K562 (cell line): Measurements from ENCODE around the gene ANKRD61. TPM values are rescaled to one million over a fixed set of nuclear protein-coding genes. Genes with fewer than 3 reads are reported as not detected.

Experiments
- ATF3 ChIP-seq, 2 experiments: fragments of 450-650 bp in 1 of 2; sonication (generic) in 1 of 2; formaldehyde crosslinking in 1 of 2; IDR thresholded peaks in 1 of 2; conservative IDR thresholded peaks in 1 of 2; 2 replicates each; pipeline versions ENCODE4 v1.6.1 to v1.8.1; 2016 to 2023; ENCODE audit warnings: mild to moderate bottlenecking in 2 of 2, moderate library complexity in 2 of 2, inconsistent platforms in 1 of 2, missing genetic modification reagents in 1 of 2
- HOMEZ ChIP-seq: fragments of 250-450 bp; sonication (Bioruptor Pico); IDR thresholded peaks from 2 replicates; pipeline ENCODE4 v1.4.0; 2020; ENCODE audit warnings: mild to moderate bottlenecking, moderate library complexity
- IFI16 ChIP-seq: fragments of 250-450 bp; sonication (Bioruptor Pico); IDR thresholded peaks from 2 replicates; pipeline ENCODE4 v2.1.2; 2022; ENCODE audit warnings: mild to moderate bottlenecking, inconsistent platforms
- KDM1A ChIP-seq, 2 experiments: fragments of 450-650 bp; IDR thresholded peaks; 2 replicates each; pipeline ENCODE4 v1.6.1; 2016; ENCODE audit warnings: mild to moderate bottlenecking in 2 of 2
- MAX ChIP-seq: sonication (generic); formaldehyde crosslinking; IDR thresholded peaks from 2 replicates; pipeline ENCODE4 v1.9.0; 2022; ENCODE audit warnings: mild to moderate bottlenecking, missing genetic modification reagents
- PTRF ChIP-seq: fragments of 450-650 bp; IDR thresholded peaks from 2 replicates; pipeline ENCODE4 v1.6.1; 2016; ENCODE audit warnings: mild to moderate bottlenecking, missing genetic modification characterization, missing compliant biosample characterization
- RFX7 ChIP-seq: fragments of 250-450 bp; sonication (Bioruptor Pico); IDR thresholded peaks from 2 replicates; pipeline ENCODE4 v1.5.1; 2021; ENCODE audit warnings: mild to moderate bottlenecking
- SRSF7 ChIP-seq: fragments of 200-400 bp; formaldehyde crosslinking; optimal IDR thresholded peaks from 2 replicates; pipeline ENCODE3; 2017; ENCODE audit warnings: mild to moderate bottlenecking, low read depth, low read length
- TEAD1 ChIP-seq, 2 experiments: fragments of 450-650 bp in 1 of 2; sonication (generic) in 1 of 2; formaldehyde crosslinking; IDR thresholded peaks; 2 replicates each; pipeline versions ENCODE4 v1.4.0 to v1.8.0; 2020 to 2022; ENCODE audit warnings: mild to moderate bottlenecking in 2 of 2, missing genetic modification reagents in 1 of 2
- ZBTB11 ChIP-seq, 3 experiments: fragments of 200-800 bp in 1 of 3; fragments of 250-450 bp in 1 of 3; fragments of 450-650 bp in 1 of 3; sonication (Bioruptor Pico) in 1 of 3; sonication (Bioruptor generic) in 1 of 3; formaldehyde crosslinking in 1 of 3; IDR thresholded peaks; 2 replicates each; pipeline versions ENCODE4 v1.6.1 to v1.8.0; 2016 to 2022; ENCODE audit warnings: mild to moderate bottlenecking in 2 of 3, missing genetic modification characterization in 2 of 3, missing compliant biosample characterization in 1 of 3, moderate library complexity in 1 of 3
- polyA plus RNA-seq, 8 experiments: library from polyadenylated mRNA; depleted of rRNA in 4 of 8; stranded (reverse) in 5 of 8; unstranded in 3 of 8; fragments of >200 nt; fragmentation: Nextera tagmentation in 2 of 8; fragmentation: Illumina TruSeq in 1 of 8; extraction: Ambion mirVana in 2 of 8; extraction: Trizol in 1 of 8; gene quantifications; 2 replicates each; pipeline versions ENCODE4 v1.2.1 to v1.2.3, GENCODE V29; 2011 to 2014; ENCODE audit warnings: inconsistent platforms in 1 of 8, missing spikeins in 1 of 8
- total RNA-seq, 7 experiments: library from RNA; depleted of rRNA in 6 of 7; stranded (reverse); fragments of >200 nt in 6 of 7; fragmentation: Illumina TruSeq in 2 of 7; extraction: Trizol in 2 of 7; gene quantifications; 2 replicates each; pipeline versions ENCODE4 v1.2.1 to v1.2.3, GENCODE V29; 2011 to 2021; ENCODE audit warnings: low replicate concordance in 1 of 7
- TF ChIP-seq, protein P1 (sequence below): sonication (generic); formaldehyde crosslinking; IDR thresholded peaks from 2 replicates; pipeline ENCODE4 v1.8.1; 2023; ENCODE audit warnings: mild to moderate bottlenecking, missing genetic modification reagents
- TF ChIP-seq, protein P2 (sequence below), 2 experiments: IDR thresholded peaks; 2 replicates each; pipeline ENCODE4 v1.6.1; 2011; ENCODE audit warnings: borderline replicate concordance in 1 of 2, control low read depth in 1 of 2, low read depth in 1 of 2, low read length in 1 of 2, mild to moderate bottlenecking in 1 of 2, mixed read lengths in 1 of 2, moderate library complexity in 1 of 2; ENCODE audit not compliant: insufficient read depth in 1 of 2, insufficient read length in 1 of 2, poor library complexity in 1 of 2, severe bottlenecking in 1 of 2; ENCODE audit errors: extremely low read depth in 1 of 2
- TF ChIP-seq, protein P3 (sequence below): fragments of 250-450 bp; sonication (Bioruptor Pico); IDR thresholded peaks from 2 replicates; pipeline ENCODE4 v1.8.0; 2021; ENCODE audit warnings: borderline replicate concordance, mild to moderate bottlenecking, moderate library complexity; ENCODE audit not compliant: poor library complexity, severe bottlenecking

The ANKRD61 gene
- total and polyA plus RNA-seq, 9 of the 15 experiments (the other 6 are each of a cell fraction or from before 2014, with no cell fraction given), result 0.08 to 0.11 (median 0.09) TPM; not detected in 5

GRCh38 chr7:6008668-6009611, 22.2 kb upstream of the ANKRD61 start, which contains the start of the genes AIMP2 and PMS2 (continued):
- TF ChIP-seq, protein P1, sequence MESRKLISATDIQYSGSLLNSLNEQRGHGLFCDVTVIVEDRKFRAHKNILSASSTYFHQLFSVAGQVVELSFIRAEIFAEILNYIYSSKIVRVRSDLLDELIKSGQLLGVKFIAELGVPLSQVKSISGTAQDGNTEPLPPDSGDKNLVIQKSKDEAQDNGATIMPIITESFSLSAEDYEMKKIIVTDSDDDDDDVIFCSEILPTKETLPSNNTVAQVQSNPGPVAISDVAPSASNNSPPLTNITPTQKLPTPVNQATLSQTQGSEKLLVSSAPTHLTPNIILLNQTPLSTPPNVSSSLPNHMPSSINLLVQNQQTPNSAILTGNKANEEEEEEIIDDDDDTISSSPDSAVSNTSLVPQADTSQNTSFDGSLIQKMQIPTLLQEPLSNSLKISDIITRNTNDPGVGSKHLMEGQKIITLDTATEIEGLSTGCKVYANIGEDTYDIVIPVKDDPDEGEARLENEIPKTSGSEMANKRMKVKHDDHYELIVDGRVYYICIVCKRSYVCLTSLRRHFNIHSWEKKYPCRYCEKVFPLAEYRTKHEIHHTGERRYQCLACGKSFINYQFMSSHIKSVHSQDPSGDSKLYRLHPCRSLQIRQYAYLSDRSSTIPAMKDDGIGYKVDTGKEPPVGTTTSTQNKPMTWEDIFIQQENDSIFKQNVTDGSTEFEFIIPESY, result 0 out of 2 replicates have a peak, but pooled peaks have one; percentile 64
- TF ChIP-seq ATF3 (IDR thresholded peaks at IDR 0.05) (no peak), ATF3 (CRISPR knock-in tag; conservative IDR thresholded peaks at IDR 0.05) (peak; percentile 89), TEAD1 (CRISPR knock-in tag; IDR thresholded peaks at IDR 0.05) (peak; percentile 78 to 94), SRSF7 (no peak), MAX (CRISPR knock-in tag) (peak; percentile 97), HOMEZ (peak; percentile 88), ZBTB11 (CRISPR knock-in tag; IDR thresholded peaks at IDR 0.05) (peak in 1 of 3 experiments; percentile 80; a peak in 2 of 6 replicates), KDM1A (IDR thresholded peaks at IDR 0.05) (no peak), IFI16 (no peak), PTRF (tag) (no peak), RFX7 (CRISPR knock-in tag) (no peak)
- TF ChIP-seq, protein P2, sequence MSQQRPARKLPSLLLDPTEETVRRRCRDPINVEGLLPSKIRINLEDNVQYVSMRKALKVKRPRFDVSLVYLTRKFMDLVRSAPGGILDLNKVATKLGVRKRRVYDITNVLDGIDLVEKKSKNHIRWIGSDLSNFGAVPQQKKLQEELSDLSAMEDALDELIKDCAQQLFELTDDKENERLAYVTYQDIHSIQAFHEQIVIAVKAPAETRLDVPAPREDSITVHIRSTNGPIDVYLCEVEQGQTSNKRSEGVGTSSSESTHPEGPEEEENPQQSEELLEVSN (IDR thresholded peaks at IDR 0.05; ENCODE audit: borderline replicate concordance in 1 of 2, extremely low read depth in 1 of 2, insufficient read depth in 1 of 2, insufficient read length in 1 of 2, low read depth in 1 of 2, low read length in 1 of 2, poor library complexity in 1 of 2, severe bottlenecking in 1 of 2), result peak; percentile 85 to 95
- TF ChIP-seq, protein P3, sequence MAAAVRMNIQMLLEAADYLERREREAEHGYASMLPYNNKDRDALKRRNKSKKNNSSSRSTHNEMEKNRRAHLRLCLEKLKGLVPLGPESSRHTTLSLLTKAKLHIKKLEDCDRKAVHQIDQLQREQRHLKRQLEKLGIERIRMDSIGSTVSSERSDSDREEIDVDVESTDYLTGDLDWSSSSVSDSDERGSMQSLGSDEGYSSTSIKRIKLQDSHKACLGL (CRISPR knock-in tag), result peak; percentile 96
